Parathyroid adenoma (tissue), 2 donors: ENCODE results near the gene MRPS7.
A peak's percentile ranks its signal among the peaks of the same experiment; 100 is the strongest.
"Not testable (repeated sequence)": the region's sequence is repeated elsewhere in the genome, so short reads cannot be mapped to it uniquely, and the experiment has no call there.

Experiments
- H2AFZ ChIP-seq: fragments of 300-600 bp; sonication (generic); one replicate; pipeline ENCODE4 v1.7.0; 2017; ENCODE audit warnings: antibody characterized with exemption, mild to moderate bottlenecking
- H3K27ac ChIP-seq: fragments of 300-600 bp; sonication (generic); one replicate; pipeline ENCODE4 v1.7.0; 2017
- H3K27me3 ChIP-seq: fragments of 300-600 bp; sonication (generic); one replicate; pipeline ENCODE4 v1.7.0; 2017; ENCODE audit warnings: low read length; ENCODE audit not compliant: control insufficient read depth, insufficient read depth
- H3K36me3 ChIP-seq: fragments of 300-600 bp; sonication (generic); one replicate; pipeline ENCODE4 v1.7.0; 2017; ENCODE audit warnings: low read length; ENCODE audit not compliant: control insufficient read depth, insufficient read depth
- H3K4me1 ChIP-seq: fragments of 300-600 bp; sonication (generic); one replicate; pipeline ENCODE4 v1.7.0; 2017; ENCODE audit warnings: control low read depth
- H3K4me2 ChIP-seq: fragments of 300-600 bp; sonication (generic); one replicate; pipeline ENCODE4 v1.7.0; 2017; ENCODE audit warnings: low read length
- H3K4me3 ChIP-seq: fragments of 300-600 bp; sonication (generic); one replicate; pipeline ENCODE4 v1.7.0; 2017; ENCODE audit warnings: low read depth, low read length
- H3K79me2 ChIP-seq: fragments of 300-600 bp; sonication (generic); one replicate; pipeline ENCODE4 v1.7.0; 2017; ENCODE audit warnings: control low read depth
- H3K9ac ChIP-seq: fragments of 300-600 bp; sonication (generic); one replicate; pipeline ENCODE4 v1.7.0; 2017; ENCODE audit warnings: mild to moderate bottlenecking
- H3K9me3 ChIP-seq: fragments of 300-600 bp; sonication (generic); one replicate; pipeline ENCODE4 v1.7.0; 2017; ENCODE audit warnings: low read length; ENCODE audit not compliant: control insufficient read depth
- CTCF ChIP-seq: fragments of 300-600 bp; sonication (generic); IDR thresholded peaks from one replicate; pipeline ENCODE4 v1.7.0; 2017; ENCODE audit warnings: antibody characterized with exemption, mild to moderate bottlenecking
- donor health status: primary hyperparathyroidism.

Gene MRPS7

GRCh38 chr17:75289832-75290337, 28.2 kb downstream of the MRPS7 start:
- peak overlapping the region; percentile 75 for H3K4me2 ChIP-seq

GRCh38 chr17:75292810-75293448, 31.2 kb downstream of the MRPS7 start:
- H3K27ac ChIP-seq, H3K9ac ChIP-seq, H3K4me2 ChIP-seq, H3K79me2 ChIP-seq, H3K4me3 ChIP-seq, H3K27me3 ChIP-seq, H3K36me3 ChIP-seq, H3K4me1 ChIP-seq, H3K9me3 ChIP-seq, H2AFZ ChIP-seq: not testable (repeated sequence)

More at GRCh38 chr17:75289832-75290337, 28.2 kb downstream of the MRPS7 start:
- peak overlapping the region; percentile 96 for H2AFZ ChIP-seq
- no peak overlapping the region for H3K9ac ChIP-seq
- H3K79me2 ChIP-seq, result peaks cover 3% of the 10 kb centered on the region
- no peaks in the 10 kb centered on the region for H3K36me3 ChIP-seq
- H3K27me3 ChIP-seq, result no peaks in the 10 kb centered on the region
- H3K4me1 ChIP-seq, result no peaks in the 10 kb centered on the region
- H3K27ac ChIP-seq, result peak overlapping the region; percentile 83
- H3K9me3 ChIP-seq, result no peaks in the 10 kb centered on the region
- TF ChIP-seq CTCF, result peak; percentile 20
- H3K4me3 ChIP-seq, result peak overlapping the region; percentile 65

GRCh38 chr17:75295201-75296158, 33.8 kb downstream of the MRPS7 start:
- Histone ChIP-seq H3K27ac (peak overlapping the region; percentile 11), H3K4me1 (no peaks in the 10 kb centered on the region), H3K27me3 (no peaks in the 10 kb centered on the region), H3K9ac (no peak overlapping the region), H3K9me3 (no peaks in the 10 kb centered on the region), H3K36me3 (no peaks in the 10 kb centered on the region), H3K4me2 (no peak overlapping the region), H3K79me2 (no peaks in the 10 kb centered on the region), H3K4me3 (no peak overlapping the region), H2AFZ (no peak overlapping the region)
- no peak for TF ChIP-seq CTCF

- Histone ChIP-seq H3K4me1 (no peaks in the 10 kb centered on the region), H3K27me3 (no peaks in the 10 kb centered on the region), H3K27ac (no peak overlapping the region), H3K9me3 (no peaks in the 10 kb centered on the region), H3K4me3 (no peak overlapping the region), H3K9ac (no peak overlapping the region), H3K36me3 (no peaks in the 10 kb centered on the region), H2AFZ (no peak overlapping the region), H3K4me2 (no peak overlapping the region), H3K79me2 (no peaks in the 10 kb centered on the region)
- no peak for TF ChIP-seq CTCF
Observed at GRCh38 chr17:75300280-75300679, 38.6 kb downstream of the MRPS7 start.

- no peaks in the 10 kb centered on the region for H3K79me2 ChIP-seq
- H2AFZ ChIP-seq, result no peak overlapping the region
- H3K27me3 ChIP-seq, result no peaks in the 10 kb centered on the region
- H3K4me1 ChIP-seq, result no peaks in the 10 kb centered on the region
- no peak for TF ChIP-seq CTCF
- no peak overlapping the region for H3K4me3 ChIP-seq
- no peak overlapping the region for H3K27ac ChIP-seq
- H3K36me3 ChIP-seq, result no peaks in the 10 kb centered on the region
- H3K9me3 ChIP-seq, result no peaks in the 10 kb centered on the region
- H3K9ac ChIP-seq, result no peak overlapping the region
- H3K4me2 ChIP-seq, result no peak overlapping the region
Observed at GRCh38 chr17:75301049-75301448, 39.4 kb downstream of the MRPS7 start.
